Measurements from ENCODE around the gene FRAS1. TPM values are rescaled to one million over a fixed set of nuclear protein-coding genes. Genes with fewer than 3 reads are reported as not detected.
"Not testable (repeated sequence)": the region's sequence is repeated elsewhere in the genome, so short reads cannot be mapped to it uniquely, and the experiment has no call there.

Gene FRAS1
- total RNA-seq, 1 donor from 2014 or later, result not detected

DNA sequence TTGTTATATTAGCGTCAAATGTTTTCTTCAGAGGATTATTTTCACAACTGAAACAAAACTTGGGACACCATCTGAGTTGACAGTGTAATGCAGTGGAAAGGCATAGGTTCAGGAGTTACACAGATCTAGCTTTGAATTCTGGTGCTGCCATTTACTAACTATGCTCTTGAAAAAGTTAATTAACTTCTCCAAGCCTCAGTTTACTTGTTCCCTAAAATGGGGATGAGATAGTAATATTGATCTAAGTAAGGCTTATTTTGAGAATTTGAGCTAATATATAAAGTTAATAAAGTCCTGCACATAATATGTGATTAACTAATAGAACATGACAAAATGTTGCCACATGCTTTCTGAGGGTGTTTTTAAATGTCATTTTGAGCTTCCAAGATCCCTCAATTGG lies 112.6 kb downstream of the FRAS1 start:
- Mint-ChIP-seq H3K36me3 (ENCODE audit: low read depth) (no peaks in the 10 kb centered on the region), H3K4me1 (no peaks in the 10 kb centered on the region), H3K4me3 (no peak overlapping the region), H3K27ac (no peak overlapping the region), H3K27me3 (peaks cover 13% of the 10 kb centered on the region), H3K9me3 (no peaks in the 10 kb centered on the region)
- no peak for DNase-seq
- CTCF ChIA-PET, result no interaction called here
- TF ChIP-seq, protein P1, sequence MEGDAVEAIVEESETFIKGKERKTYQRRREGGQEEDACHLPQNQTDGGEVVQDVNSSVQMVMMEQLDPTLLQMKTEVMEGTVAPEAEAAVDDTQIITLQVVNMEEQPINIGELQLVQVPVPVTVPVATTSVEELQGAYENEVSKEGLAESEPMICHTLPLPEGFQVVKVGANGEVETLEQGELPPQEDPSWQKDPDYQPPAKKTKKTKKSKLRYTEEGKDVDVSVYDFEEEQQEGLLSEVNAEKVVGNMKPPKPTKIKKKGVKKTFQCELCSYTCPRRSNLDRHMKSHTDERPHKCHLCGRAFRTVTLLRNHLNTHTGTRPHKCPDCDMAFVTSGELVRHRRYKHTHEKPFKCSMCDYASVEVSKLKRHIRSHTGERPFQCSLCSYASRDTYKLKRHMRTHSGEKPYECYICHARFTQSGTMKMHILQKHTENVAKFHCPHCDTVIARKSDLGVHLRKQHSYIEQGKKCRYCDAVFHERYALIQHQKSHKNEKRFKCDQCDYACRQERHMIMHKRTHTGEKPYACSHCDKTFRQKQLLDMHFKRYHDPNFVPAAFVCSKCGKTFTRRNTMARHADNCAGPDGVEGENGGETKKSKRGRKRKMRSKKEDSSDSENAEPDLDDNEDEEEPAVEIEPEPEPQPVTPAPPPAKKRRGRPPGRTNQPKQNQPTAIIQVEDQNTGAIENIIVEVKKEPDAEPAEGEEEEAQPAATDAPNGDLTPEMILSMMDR (IDR thresholded peaks at IDR 0.05), result no peak
- POLR2A ChIA-PET, result no interaction called here
- intact Hi-C loops (cut with micrococcal nuclease), result no loop called here
- ATAC-seq (ENCODE audit: low read depth), result no peak

GRCh38 chr4:78171482-78171881 lies 114.4 kb downstream of the FRAS1 start:
- DNase-seq (no peak), ATAC-seq (ENCODE audit: low read depth) (no peak)
- H3K36me3 Mint-ChIP-seq (ENCODE audit: low read depth), result no peaks in the 10 kb centered on the region
- H3K4me3 Mint-ChIP-seq, result no peak overlapping the region
- no peak overlapping the region for H3K27ac Mint-ChIP-seq
- no peaks in the 10 kb centered on the region for H3K9me3 Mint-ChIP-seq
- no peaks in the 10 kb centered on the region for H3K4me1 Mint-ChIP-seq
- ChIA-PET POLR2A (no interaction called here), CTCF (no interaction called here)
- peaks cover 13% of the 10 kb centered on the region for H3K27me3 Mint-ChIP-seq
- TF ChIP-seq, protein P1 (IDR thresholded peaks at IDR 0.05), result no peak
- intact Hi-C loops (cut with micrococcal nuclease), result no loop called here

- H3K4me1 Mint-ChIP-seq, result no peaks in the 10 kb centered on the region
- ChIA-PET CTCF (no interaction called here), POLR2A (no interaction called here)
- peaks cover 3% of the 10 kb centered on the region for H3K27me3 Mint-ChIP-seq
- ATAC-seq (ENCODE audit: low read depth), result no peak
- no peak overlapping the region for H3K27ac Mint-ChIP-seq
- no peak for DNase-seq
- intact Hi-C loops (cut with micrococcal nuclease), result no loop called here
- TF ChIP-seq, protein P1 (IDR thresholded peaks at IDR 0.05), result no peak
- no peak overlapping the region for H3K4me3 Mint-ChIP-seq
- no peaks in the 10 kb centered on the region for H3K9me3 Mint-ChIP-seq
- H3K36me3 Mint-ChIP-seq (ENCODE audit: low read depth), result no peaks in the 10 kb centered on the region
Observed at GRCh38 chr4:78174891-78175290, 117.8 kb downstream of the FRAS1 start.

GRCh38 chr4:78179196-78179595 lies 122.1 kb downstream of the FRAS1 start:
- Mint-ChIP-seq H3K4me3 (no peak overlapping the region), H3K27ac (no peak overlapping the region), H3K27me3 (peaks cover 8% of the 10 kb centered on the region), H3K4me1 (no peaks in the 10 kb centered on the region), H3K9me3 (peaks cover 2% of the 10 kb centered on the region), H3K36me3 (ENCODE audit: low read depth) (no peaks in the 10 kb centered on the region)
- TF ChIP-seq, protein P1 (IDR thresholded peaks at IDR 0.05), result no peak
- DNase-seq (no peak), ATAC-seq (ENCODE audit: low read depth) (no peak)
- ChIA-PET POLR2A (no interaction called here), CTCF (no interaction called here)
- intact Hi-C loops (cut with micrococcal nuclease), result no loop called here

DNA sequence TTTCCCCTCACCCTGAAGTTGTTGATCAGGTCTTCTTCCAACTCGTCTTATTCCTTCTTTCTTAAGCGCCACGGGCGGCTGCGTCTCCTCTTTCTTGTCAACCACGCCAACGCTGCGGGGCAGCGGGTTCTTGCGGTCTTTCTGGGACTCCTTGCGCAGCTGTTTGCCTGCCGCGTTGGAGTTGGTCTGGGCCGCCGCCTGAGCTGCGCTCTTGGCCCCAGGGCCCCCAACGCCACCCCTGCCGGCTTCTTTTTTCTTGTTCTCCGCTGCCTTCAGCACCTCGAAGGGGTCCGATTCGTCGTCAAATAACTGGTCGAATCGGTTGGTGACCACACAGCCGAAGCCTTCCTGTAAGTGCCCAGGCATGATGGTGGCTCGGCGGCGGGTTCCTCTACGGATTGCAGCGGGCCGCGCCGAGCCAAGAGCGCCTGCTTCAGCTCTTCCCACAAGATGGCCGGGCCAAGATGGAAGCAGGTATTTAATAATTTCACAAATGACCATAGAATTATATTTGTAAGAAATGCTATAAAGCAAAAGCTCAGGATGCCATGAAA lies 124.6 kb downstream of the FRAS1 start:
- DNase-seq; POLR2A ChIA-PET; ATAC-seq (ENCODE audit: low read depth); H3K27ac Mint-ChIP-seq; intact Hi-C loops (cut with micrococcal nuclease); H3K9me3 Mint-ChIP-seq; CTCF ChIA-PET; H3K4me3 Mint-ChIP-seq; H3K27me3 Mint-ChIP-seq; H3K4me1 Mint-ChIP-seq; H3K36me3 Mint-ChIP-seq (ENCODE audit: low read depth): not testable (repeated sequence)

DNA sequence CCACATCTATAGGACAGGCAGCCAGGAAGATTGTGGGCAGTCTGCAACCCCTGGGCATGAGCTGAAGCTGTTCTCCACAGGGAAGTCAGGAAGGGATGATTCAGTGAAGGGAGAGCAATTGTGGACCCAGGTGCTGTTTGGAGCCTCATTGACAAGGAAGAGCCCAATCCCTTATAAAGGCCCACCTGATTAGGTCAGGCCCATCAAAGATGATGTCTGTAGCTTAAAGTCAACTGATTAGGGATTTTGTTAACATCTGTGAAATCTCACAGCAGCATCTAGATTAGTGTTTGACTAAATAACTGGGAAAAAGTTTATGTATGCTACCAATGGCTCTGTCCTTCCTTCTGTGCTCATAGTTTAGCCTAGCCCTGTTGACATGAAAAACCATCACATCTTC lies 127.5 kb downstream of the FRAS1 start:
- ChIA-PET CTCF (no interaction called here), POLR2A (no interaction called here)
- Mint-ChIP-seq H3K36me3 (ENCODE audit: low read depth) (no peaks in the 10 kb centered on the region), H3K27me3 (peaks cover 4% of the 10 kb centered on the region), H3K9me3 (peaks cover 2% of the 10 kb centered on the region), H3K4me1 (no peaks in the 10 kb centered on the region), H3K27ac (no peak overlapping the region), H3K4me3 (no peak overlapping the region)
- TF ChIP-seq, protein P1 (IDR thresholded peaks at IDR 0.05), result no peak
- DNase-seq, result no peak
- intact Hi-C loops (cut with micrococcal nuclease), result no loop called here
- ATAC-seq (ENCODE audit: low read depth), result no peak

All from activated B cell treated with CpG ODN at 0.5 μM for 24 hours (primary cell).